Inferior parietal cortex (tissue), 1 donor: ENCODE results near the gene RGL1.
A peak's percentile ranks its signal among the peaks of the same experiment; 100 is the strongest.

Source experiments
- DNase-seq: peaks from one replicate; pipeline ENCODE4 v3.0.0-alpha.2; 2016; ENCODE audit errors: extremely low spot score

The RGL1 gene

GRCh38 chr1:183869664-183870063 is 64.7 kb downstream of the RGL1 start:
- DNase-seq: no peak

- peak; percentile 52 for DNase-seq
Measured at GRCh38 chr1:183870351-183871077, 65.6 kb downstream of the RGL1 start.

- peak; percentile 78 for DNase-seq
Measured at GRCh38 chr1:183871142-183871541, 66.2 kb downstream of the RGL1 start.

- DNase-seq: peak; percentile 47
Measured at GRCh38 chr1:183871601-183872000, 66.7 kb downstream of the RGL1 start.

GRCh38 chr1:183872403-183872802 is 67.5 kb downstream of the RGL1 start:
- no peak for DNase-seq

GRCh38 chr1:183873642-183874041 is 68.7 kb downstream of the RGL1 start:
- DNase-seq: no peak

GRCh38 chr1:183876309-183876708 is 71.4 kb downstream of the RGL1 start:
- DNase-seq: no peak

GRCh38 chr1:183877053-183877720 is 72.3 kb downstream of the RGL1 start:
- peak; percentile 75 for DNase-seq

GRCh38 chr1:183879494-183879893 is 74.6 kb downstream of the RGL1 start:
- DNase-seq: no peak

GRCh38 chr1:183879966-183880365 is 75.0 kb downstream of the RGL1 start:
- DNase-seq: no peak

GRCh38 chr1:183880531-183881243 is 75.8 kb downstream of the RGL1 start:
- no peak for DNase-seq

- peak; percentile 34 for DNase-seq
Measured at GRCh38 chr1:183881387-183882131, 76.6 kb downstream of the RGL1 start.

GRCh38 chr1:183882335-183883167 is 77.6 kb downstream of the RGL1 start:
- DNase-seq: no peak

GRCh38 chr1:183883623-183884022 is 78.7 kb downstream of the RGL1 start:
- DNase-seq: no peak

GRCh38 chr1:183884526-183884925 is 79.6 kb downstream of the RGL1 start:
- DNase-seq: no peak

GRCh38 chr1:183885142-183885735 is 80.3 kb downstream of the RGL1 start:
- DNase-seq: no peak

- DNase-seq: no peak
Measured at GRCh38 chr1:183886083-183886828, 81.3 kb downstream of the RGL1 start.

GRCh38 chr1:183886853-183887252 is 81.9 kb downstream of the RGL1 start:
- no peak for DNase-seq

- DNase-seq: no peak
Measured at GRCh38 chr1:183887826-183888819, 83.2 kb downstream of the RGL1 start.
